Kidney epithelial cell (primary cell): ENCODE data around the gene C9orf72. TPM values are rescaled to one million over a fixed set of nuclear protein-coding genes. Genes with fewer than 3 reads are reported as not detected.

Source experiments
- DNase-seq: peaks from one replicate; pipeline ENCODE4 v3.0.0-alpha.2; 2010; ENCODE audit warnings: low read depth
- H3K27me3 ChIP-seq: 2 replicates; pipeline ENCODE4 v1.6.0; 2011; ENCODE audit warnings: low read length; ENCODE audit not compliant: control insufficient read depth, insufficient read depth
- H3K36me3 ChIP-seq: 2 replicates; pipeline ENCODE4 v1.5.1; 2011; ENCODE audit warnings: low read length; ENCODE audit not compliant: control insufficient read depth, insufficient read depth
- H3K4me3 ChIP-seq: 2 replicates; pipeline ENCODE4 v1.5.1; 2011; ENCODE audit warnings: low read depth, mild to moderate bottlenecking, control low read depth, low read length
- CTCF ChIP-seq: IDR thresholded peaks from 2 replicates; pipeline ENCODE4 v1.5.1; 2011; ENCODE audit warnings: mild to moderate bottlenecking, moderate library complexity, low read length, control low read depth, inconsistent platforms; ENCODE audit not compliant: insufficient read depth, poor library complexity, severe bottlenecking
- total RNA-seq: library from RNA; depleted of rRNA; stranded (reverse); fragments of >200 nt; gene quantifications from 2 replicates; pipeline ENCODE4 v1.2.3, GENCODE V29; 2015

C9orf72 gene
- total RNA-seq, 1 donor from 2014 or later: 10.2 TPM

GRCh38 chr9:27599102-27599869, 26.0 kb upstream of the C9orf72 start:
- no peak for DNase-seq
- H3K4me3 ChIP-seq: no peak overlapping the region
- no peak for TF ChIP-seq CTCF
- H3K27me3 ChIP-seq: no peaks in the 10 kb centered on the region
- H3K36me3 ChIP-seq: no peaks in the 10 kb centered on the region

DNA sequence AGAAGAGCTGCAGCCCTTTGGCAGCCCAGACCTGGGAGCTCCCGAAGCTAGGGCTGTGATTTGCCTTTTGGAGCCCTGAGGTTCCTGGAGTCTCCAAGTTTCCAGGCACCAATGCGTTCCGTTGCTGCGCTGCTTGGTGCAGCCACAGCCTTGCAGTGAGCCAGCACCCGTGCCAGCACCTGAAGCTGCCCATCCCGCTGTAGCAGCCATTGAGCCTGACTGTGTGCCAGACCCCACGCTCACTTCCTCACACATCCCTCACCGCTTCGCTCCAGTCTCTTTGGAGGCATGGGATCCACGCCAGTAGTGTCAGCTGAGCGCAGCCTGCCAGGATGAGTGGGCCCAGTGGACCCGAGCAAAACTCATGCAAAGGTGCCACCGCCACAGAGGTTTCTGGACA, 22.5 kb upstream of the C9orf72 start:
- TF ChIP-seq CTCF: no peak
- Histone ChIP-seq H3K27me3 (no peaks in the 10 kb centered on the region), H3K4me3 (no peak overlapping the region), H3K36me3 (no peaks in the 10 kb centered on the region)
- DNase-seq: no peak

GRCh38 chr9:27591672-27592071, 18.4 kb upstream of the C9orf72 start:
- Histone ChIP-seq H3K36me3 (no peaks in the 10 kb centered on the region), H3K27me3 (no peaks in the 10 kb centered on the region), H3K4me3 (no peak overlapping the region)
- TF ChIP-seq CTCF: no peak
- no peak for DNase-seq

DNA sequence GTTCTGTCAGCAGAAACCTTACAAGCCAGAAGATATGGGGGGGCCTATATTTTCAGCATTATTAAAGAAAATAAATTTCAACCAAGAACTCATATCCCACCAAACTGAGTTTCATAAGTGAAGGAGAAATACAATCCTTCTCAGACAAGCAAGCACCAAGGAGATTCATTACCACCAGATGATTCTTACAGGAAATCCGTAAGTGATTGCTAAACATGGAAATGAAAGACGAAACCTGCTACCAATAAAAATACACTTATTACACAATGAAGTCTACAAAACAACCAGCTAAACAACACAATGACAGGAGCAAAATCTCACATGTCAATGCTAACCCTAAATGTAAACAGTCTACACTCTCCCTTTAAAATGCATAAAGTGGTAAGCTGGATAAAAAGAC, 17.8 kb upstream of the C9orf72 start:
- H3K4me3 ChIP-seq: no peak overlapping the region
- TF ChIP-seq CTCF: no peak
- H3K36me3 ChIP-seq: no peaks in the 10 kb centered on the region
- no peak for DNase-seq
- no peaks in the 10 kb centered on the region for H3K27me3 ChIP-seq

DNA sequence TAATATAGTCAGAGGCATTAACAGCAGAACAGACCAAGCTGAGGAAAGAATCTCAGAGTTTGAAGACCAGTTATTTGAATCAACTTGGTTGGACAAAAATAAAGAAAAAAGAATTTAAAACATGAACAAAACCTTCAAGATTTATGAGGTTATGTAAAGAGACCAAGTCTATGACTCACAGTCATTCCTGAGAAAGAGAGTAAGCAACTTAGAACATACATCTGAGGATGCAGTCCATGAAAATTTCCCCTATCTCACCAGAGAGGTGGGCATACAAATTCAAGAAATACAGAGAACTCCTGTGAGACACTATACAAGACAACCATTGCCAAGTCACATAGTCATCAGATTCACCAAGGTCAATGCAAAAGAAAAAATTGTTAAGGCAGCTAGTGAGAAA, 17.4 kb upstream of the C9orf72 start:
- DNase-seq: no peak
- no peak overlapping the region for H3K4me3 ChIP-seq
- no peaks in the 10 kb centered on the region for H3K27me3 ChIP-seq
- no peak for TF ChIP-seq CTCF
- H3K36me3 ChIP-seq: no peaks in the 10 kb centered on the region

DNA sequence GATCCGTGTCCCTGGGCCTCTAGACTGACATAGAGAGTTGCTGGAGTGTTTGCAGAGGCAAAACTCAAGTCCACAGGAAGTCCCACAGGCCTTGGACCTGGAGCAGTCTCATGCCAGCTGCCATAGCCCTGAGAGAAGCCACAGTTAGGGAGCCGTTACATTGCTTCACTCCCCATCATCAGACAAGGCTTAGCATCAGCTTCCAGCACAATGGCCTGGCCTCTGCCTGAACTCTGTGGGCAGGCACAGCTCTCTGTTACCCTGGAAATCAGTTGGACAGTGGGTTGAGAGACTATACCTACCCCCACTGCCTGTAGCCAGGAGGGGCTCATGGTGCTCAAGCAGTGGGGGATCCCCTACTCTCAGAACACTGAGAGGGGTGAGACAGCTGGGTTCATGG, 16.2 kb upstream of the C9orf72 start:
- H3K27me3 ChIP-seq: no peaks in the 10 kb centered on the region
- no peak for DNase-seq
- TF ChIP-seq CTCF: no peak
- H3K4me3 ChIP-seq: no peak overlapping the region
- H3K36me3 ChIP-seq: no peaks in the 10 kb centered on the region
